ENCODE results near the gene FAR2. TPM values are rescaled to one million over a fixed set of nuclear protein-coding genes. Genes with fewer than 3 reads are reported as not detected.

FAR2 gene
- total RNA-seq, 1 experiment from 2014 or later, result 6.6 TPM

- no TSS peak for BruUV-seq (replicated peaks)
- TF ChIP-seq, protein P1, sequence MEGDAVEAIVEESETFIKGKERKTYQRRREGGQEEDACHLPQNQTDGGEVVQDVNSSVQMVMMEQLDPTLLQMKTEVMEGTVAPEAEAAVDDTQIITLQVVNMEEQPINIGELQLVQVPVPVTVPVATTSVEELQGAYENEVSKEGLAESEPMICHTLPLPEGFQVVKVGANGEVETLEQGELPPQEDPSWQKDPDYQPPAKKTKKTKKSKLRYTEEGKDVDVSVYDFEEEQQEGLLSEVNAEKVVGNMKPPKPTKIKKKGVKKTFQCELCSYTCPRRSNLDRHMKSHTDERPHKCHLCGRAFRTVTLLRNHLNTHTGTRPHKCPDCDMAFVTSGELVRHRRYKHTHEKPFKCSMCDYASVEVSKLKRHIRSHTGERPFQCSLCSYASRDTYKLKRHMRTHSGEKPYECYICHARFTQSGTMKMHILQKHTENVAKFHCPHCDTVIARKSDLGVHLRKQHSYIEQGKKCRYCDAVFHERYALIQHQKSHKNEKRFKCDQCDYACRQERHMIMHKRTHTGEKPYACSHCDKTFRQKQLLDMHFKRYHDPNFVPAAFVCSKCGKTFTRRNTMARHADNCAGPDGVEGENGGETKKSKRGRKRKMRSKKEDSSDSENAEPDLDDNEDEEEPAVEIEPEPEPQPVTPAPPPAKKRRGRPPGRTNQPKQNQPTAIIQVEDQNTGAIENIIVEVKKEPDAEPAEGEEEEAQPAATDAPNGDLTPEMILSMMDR (IDR thresholded peaks at IDR 0.05; ENCODE audit: insufficient read depth in 1 of 2, low read depth in 1 of 2, low read length in 1 of 2, severe bottlenecking in 1 of 2, unreplicated experiment in 1 of 2), result no peak
- DNase-seq, result no peak
- Histone ChIP-seq H3K27me3 (replicated peaks; ENCODE audit: control insufficient read depth, insufficient read depth, low read length) (no peaks in the 10 kb centered on the region), H3K36me3 (ENCODE audit: control insufficient read depth, insufficient read depth, low read length) (no peaks in the 10 kb centered on the region), H3K9me3 (no peaks in the 10 kb centered on the region), H3K4me1 (peaks cover 11% of the 10 kb centered on the region), H3K4me3 (ENCODE audit: low read depth, low read length) (no peak overlapping the region)
- POLR2A ChIA-PET, result no interaction called here
- Mint-ChIP-seq H3K36me3 (ENCODE audit: insufficient read depth, unreplicated experiment) (no peaks in the 10 kb centered on the region), H3K4me3 (ENCODE audit: unreplicated experiment) (no peak overlapping the region), H3K4me1 (ENCODE audit: low read depth, unreplicated experiment) (peaks cover 3% of the 10 kb centered on the region), H3K27me3 (ENCODE audit: insufficient read depth, unreplicated experiment) (no peaks in the 10 kb centered on the region), H3K27ac (ENCODE audit: unreplicated experiment) (no peak overlapping the region), H3K9me3 (ENCODE audit: unreplicated experiment) (no peaks in the 10 kb centered on the region)
- CTCF ChIA-PET, result no interaction called here
- intact Hi-C loops (cut with micrococcal nuclease; ENCODE audit: unreplicated experiment), result no loop called here
These were observed 86.0 kb downstream of the FAR2 start for GRCh38 chr12:29234965-29235626.

GRCh38 chr12:29238822-29239291 is 89.8 kb downstream of the FAR2 start:
- CTCF ChIA-PET, result interaction anchor here (0.5 kb wide), 1 partner anchor 201 kb away, joined by 4 read pairs; no protein-coding TSS in a partner anchor
- H3K27me3 Mint-ChIP-seq (ENCODE audit: insufficient read depth, unreplicated experiment), result no peaks in the 10 kb centered on the region
- no peaks in the 10 kb centered on the region for H3K36me3 Mint-ChIP-seq (ENCODE audit: insufficient read depth, unreplicated experiment)
- TF ChIP-seq, protein P1 (IDR thresholded peaks at IDR 0.05; ENCODE audit: insufficient read depth in 1 of 2, low read depth in 1 of 2, low read length in 1 of 2, severe bottlenecking in 1 of 2, unreplicated experiment in 1 of 2), result no peak
- intact Hi-C loops (cut with micrococcal nuclease; ENCODE audit: unreplicated experiment), result loop anchor here (1.0 kb wide), 1 partner anchor 13 kb away; no protein-coding TSS in a partner anchor
- Histone ChIP-seq H3K4me3 (ENCODE audit: low read depth, low read length) (no peak overlapping the region), H3K9me3 (no peaks in the 10 kb centered on the region), H3K27me3 (replicated peaks; ENCODE audit: control insufficient read depth, insufficient read depth, low read length) (no peaks in the 10 kb centered on the region; the same call in 1 of the 2 replicates), H3K4me1 (no peaks in the 10 kb centered on the region), H3K36me3 (ENCODE audit: control insufficient read depth, insufficient read depth, low read length) (no peaks in the 10 kb centered on the region)
- no peak overlapping the region for H3K27ac Mint-ChIP-seq (ENCODE audit: unreplicated experiment)
- no peak overlapping the region for H3K4me3 Mint-ChIP-seq (ENCODE audit: unreplicated experiment)
- peaks cover 7% of the 10 kb centered on the region for H3K4me1 Mint-ChIP-seq (ENCODE audit: low read depth, unreplicated experiment)
- no peaks in the 10 kb centered on the region for H3K9me3 Mint-ChIP-seq (ENCODE audit: unreplicated experiment)
- POLR2A ChIA-PET, result no interaction called here
- BruUV-seq (replicated peaks), result no TSS peak
- DNase-seq, result no peak

GRCh38 chr12:29239336-29239735 is 90.3 kb downstream of the FAR2 start:
- no peaks in the 10 kb centered on the region for H3K36me3 Mint-ChIP-seq (ENCODE audit: insufficient read depth, unreplicated experiment)
- no peak for DNase-seq
- CTCF ChIA-PET, result interaction anchor here (0.5 kb wide), 1 partner anchor 202 kb away, joined by 4 read pairs; no protein-coding TSS in a partner anchor
- TF ChIP-seq, protein P1 (IDR thresholded peaks at IDR 0.05; ENCODE audit: insufficient read depth in 1 of 2, low read depth in 1 of 2, low read length in 1 of 2, severe bottlenecking in 1 of 2, unreplicated experiment in 1 of 2), result no peak
- no peaks in the 10 kb centered on the region for H3K9me3 ChIP-seq
- H3K4me1 Mint-ChIP-seq (ENCODE audit: low read depth, unreplicated experiment), result peaks cover 7% of the 10 kb centered on the region
- no peak overlapping the region for H3K27ac Mint-ChIP-seq (ENCODE audit: unreplicated experiment)
- H3K9me3 Mint-ChIP-seq (ENCODE audit: unreplicated experiment), result no peaks in the 10 kb centered on the region
- no peak overlapping the region for H3K4me3 ChIP-seq (ENCODE audit: low read depth, low read length)
- POLR2A ChIA-PET, result no interaction called here
- no TSS peak for BruUV-seq (replicated peaks)
- H3K27me3 ChIP-seq (replicated peaks; ENCODE audit: control insufficient read depth, insufficient read depth, low read length), result no peaks in the 10 kb centered on the region; the same call in 1 of the 2 replicates
- H3K4me3 Mint-ChIP-seq (ENCODE audit: unreplicated experiment), result no peak overlapping the region
- H3K36me3 ChIP-seq (ENCODE audit: control insufficient read depth, insufficient read depth, low read length), result no peaks in the 10 kb centered on the region
- H3K4me1 ChIP-seq, result no peaks in the 10 kb centered on the region
- intact Hi-C loops (cut with micrococcal nuclease; ENCODE audit: unreplicated experiment), result loop anchor here (1.0 kb wide), 1 partner anchor 13 kb away; no protein-coding TSS in a partner anchor
- H3K27me3 Mint-ChIP-seq (ENCODE audit: insufficient read depth, unreplicated experiment), result no peaks in the 10 kb centered on the region
